ENCODE results near the gene GADD45GIP1. TPM values are rescaled to one million over a fixed set of nuclear protein-coding genes. Genes with fewer than 3 reads are reported as not detected.
"Not testable (repeated sequence)": the region's sequence is repeated elsewhere in the genome, so short reads cannot be mapped to it uniquely, and the experiment has no call there.

The GADD45GIP1 gene
- total and polyA plus RNA-seq, 2 donors (not counting 1 experiment from before 2014, with no cell fraction given) = 12.6 to 17.5 TPM

DNA sequence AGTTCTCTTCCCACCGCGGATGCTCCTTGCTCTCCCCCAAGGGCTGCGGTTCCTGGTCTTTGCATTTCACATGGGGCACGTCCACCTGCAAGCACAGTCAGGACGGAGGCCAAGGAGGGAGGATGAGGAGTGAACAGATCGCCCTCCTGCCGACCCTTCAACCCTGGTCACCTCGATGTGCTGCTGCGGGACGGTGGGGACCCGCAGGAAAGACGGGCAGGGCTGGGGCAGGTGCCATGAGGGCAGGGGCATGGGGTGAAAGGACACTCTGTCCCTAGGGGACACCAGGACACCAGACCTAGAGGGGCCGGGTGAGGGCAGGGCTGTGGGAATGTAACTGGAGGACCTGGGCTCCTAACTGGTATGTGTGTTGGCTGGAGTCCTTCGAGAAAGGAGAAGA, 38.8 kb downstream of the GADD45GIP1 start:
- WGBS (ENCODE audit: insufficient coverage) = 97% methylated on average over 14 of the region's 14 CpGs
- H3K4me2 ChIP-seq (replicated peaks; ENCODE audit: low read depth, low read length, poor library complexity, severe bottlenecking) = no peak overlapping the region
- intact Hi-C loops (cut with micrococcal nuclease) = no loop called here
- no peak overlapping the region for H3K4me3 ChIP-seq (ENCODE audit: control extremely low read depth in 1 of 5, extremely low read depth in 1 of 5, insufficient read depth in 1 of 5, low read depth in 2 of 5, low read length in 4 of 5)
- no peaks in the 10 kb centered on the region for H3K79me2 ChIP-seq (ENCODE audit: control insufficient read depth, insufficient read depth, low read length)
- H3K4me1 ChIP-seq (ENCODE audit: control insufficient read depth in 2 of 2, insufficient read depth in 2 of 2, low read length in 2 of 2) = peaks cover 9 to 25% of the 10 kb centered on the region in 2 donors
- no peak overlapping the region for H2AFZ ChIP-seq (ENCODE audit: insufficient read depth, low read depth, low read length, poor library complexity, severe bottlenecking)
- no peak for TF ChIP-seq EZH2 (IDR thresholded peaks at IDR 0.05; ENCODE audit: borderline replicate concordance, insufficient read depth, low read depth, low read length, poor library complexity, severe bottlenecking)
- TF ChIP-seq, protein P1, sequence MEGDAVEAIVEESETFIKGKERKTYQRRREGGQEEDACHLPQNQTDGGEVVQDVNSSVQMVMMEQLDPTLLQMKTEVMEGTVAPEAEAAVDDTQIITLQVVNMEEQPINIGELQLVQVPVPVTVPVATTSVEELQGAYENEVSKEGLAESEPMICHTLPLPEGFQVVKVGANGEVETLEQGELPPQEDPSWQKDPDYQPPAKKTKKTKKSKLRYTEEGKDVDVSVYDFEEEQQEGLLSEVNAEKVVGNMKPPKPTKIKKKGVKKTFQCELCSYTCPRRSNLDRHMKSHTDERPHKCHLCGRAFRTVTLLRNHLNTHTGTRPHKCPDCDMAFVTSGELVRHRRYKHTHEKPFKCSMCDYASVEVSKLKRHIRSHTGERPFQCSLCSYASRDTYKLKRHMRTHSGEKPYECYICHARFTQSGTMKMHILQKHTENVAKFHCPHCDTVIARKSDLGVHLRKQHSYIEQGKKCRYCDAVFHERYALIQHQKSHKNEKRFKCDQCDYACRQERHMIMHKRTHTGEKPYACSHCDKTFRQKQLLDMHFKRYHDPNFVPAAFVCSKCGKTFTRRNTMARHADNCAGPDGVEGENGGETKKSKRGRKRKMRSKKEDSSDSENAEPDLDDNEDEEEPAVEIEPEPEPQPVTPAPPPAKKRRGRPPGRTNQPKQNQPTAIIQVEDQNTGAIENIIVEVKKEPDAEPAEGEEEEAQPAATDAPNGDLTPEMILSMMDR (IDR thresholded peaks at IDR 0.05) = no peak
- H4K20me1 ChIP-seq (ENCODE audit: control insufficient read depth, insufficient read depth, low read length, poor library complexity, severe bottlenecking) = no peaks in the 10 kb centered on the region
- Mint-ChIP-seq H3K27ac (peak overlapping the region; percentile 61), H3K27me3 (no peaks in the 10 kb centered on the region), H3K9me3 (ENCODE audit: insufficient read depth) (no peaks in the 10 kb centered on the region), H3K4me3 (peak overlapping the region; percentile 34), H3K4me1 (peaks cover 20% of the 10 kb centered on the region)
- CTCF ChIA-PET = no interaction called here
- H3K9me3 ChIP-seq (ENCODE audit: control extremely low read depth in 1 of 3, control insufficient read depth in 2 of 3, insufficient read depth in 1 of 3, low read length in 2 of 3) = no peaks in the 10 kb centered on the region
- no peak for ATAC-seq (ENCODE audit: low read depth)
- POLR2A ChIA-PET = interaction anchor here (0.7 to 1.6 kb wide), 2 partner anchors 20 to 38 kb away, joined by 4 to 8 read pairs; no protein-coding TSS in a partner anchor
- peak; percentile 23 for DNase-seq
- H3K27me3 ChIP-seq (replicated peaks in 1 of 4; ENCODE audit: control extremely low read depth in 1 of 4, control insufficient read depth in 3 of 4, insufficient read depth in 4 of 4, low read length in 3 of 4) = no peaks in the 10 kb centered on the region
- no peak overlapping the region for H3K27ac ChIP-seq (ENCODE audit: low read length in 2 of 2)
- no peak overlapping the region for H3K9ac ChIP-seq (ENCODE audit: low read length)
- peaks cover 0 to 13% of the 10 kb centered on the region in 2 experiments for H3K36me3 ChIP-seq (replicated peaks in 1 of 2; ENCODE audit: control extremely low read depth in 1 of 2, control insufficient read depth in 1 of 2, extremely low read depth in 1 of 2, insufficient read depth in 2 of 2, low read length in 1 of 2)

DNA sequence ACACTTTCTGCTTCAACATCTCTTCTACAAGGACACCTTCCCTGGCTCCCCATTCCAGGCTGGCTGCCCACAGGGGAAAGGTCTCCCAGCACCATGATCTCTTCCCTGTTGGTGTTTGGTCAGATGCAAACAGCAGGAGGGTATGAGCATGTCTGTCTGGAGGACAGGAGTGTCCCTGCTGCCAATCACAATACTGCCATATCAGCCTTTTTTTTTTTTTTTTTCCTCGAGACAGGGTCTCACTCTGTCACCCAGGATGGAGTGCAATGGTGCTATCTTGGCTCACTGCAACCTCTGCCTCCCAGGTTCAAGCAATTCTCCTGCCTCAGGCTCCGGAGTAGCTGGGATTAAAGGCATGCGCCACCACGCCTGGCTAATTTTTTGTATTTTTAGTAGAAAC, 41.2 kb downstream of the GADD45GIP1 start:
- H3K4me1 ChIP-seq (ENCODE audit: control insufficient read depth in 2 of 2, insufficient read depth in 2 of 2, low read length in 2 of 2) = peaks cover 9 to 29% of the 10 kb centered on the region in 2 donors
- H2AFZ ChIP-seq (ENCODE audit: insufficient read depth, low read depth, low read length, poor library complexity, severe bottlenecking); H3K9me3 Mint-ChIP-seq (ENCODE audit: insufficient read depth); H3K9me3 ChIP-seq (ENCODE audit: control extremely low read depth in 1 of 3, control insufficient read depth in 2 of 3, insufficient read depth in 1 of 3, low read length in 2 of 3); intact Hi-C loops (cut with micrococcal nuclease); DNase-seq; H3K27me3 ChIP-seq (replicated peaks in 1 of 4; ENCODE audit: control extremely low read depth in 1 of 4, control insufficient read depth in 3 of 4, insufficient read depth in 4 of 4, low read length in 3 of 4); H3K27ac Mint-ChIP-seq; H3K4me3 Mint-ChIP-seq; H3K27me3 Mint-ChIP-seq; H3K9ac ChIP-seq (ENCODE audit: low read length); H3K27ac ChIP-seq (ENCODE audit: low read length in 2 of 2); ATAC-seq (ENCODE audit: low read depth); H3K4me3 ChIP-seq (ENCODE audit: control extremely low read depth in 1 of 5, extremely low read depth in 1 of 5, insufficient read depth in 1 of 5, low read depth in 2 of 5, low read length in 4 of 5); H3K79me2 ChIP-seq (ENCODE audit: control insufficient read depth, insufficient read depth, low read length); H3K4me2 ChIP-seq (replicated peaks; ENCODE audit: low read depth, low read length, poor library complexity, severe bottlenecking); H3K36me3 ChIP-seq (replicated peaks in 1 of 2; ENCODE audit: control extremely low read depth in 1 of 2, control insufficient read depth in 1 of 2, extremely low read depth in 1 of 2, insufficient read depth in 2 of 2, low read length in 1 of 2); H4K20me1 ChIP-seq (ENCODE audit: control insufficient read depth, insufficient read depth, low read length, poor library complexity, severe bottlenecking); CTCF ChIA-PET: not testable (repeated sequence)
- WGBS (ENCODE audit: insufficient coverage) = no CpG with 5 or more reads among the region's 4 CpGs
- H3K4me1 Mint-ChIP-seq = peaks cover 23% of the 10 kb centered on the region
- POLR2A ChIA-PET = interaction anchor here (0.7 to 1.2 kb wide), 4 partner anchors 9 to 25 kb away, joined by 3 to 6 read pairs (median 4); partner anchors contain the start of genes FARSA and GCDH

Data from B cell (primary cell).